Body of pancreas (tissue), 4 donors: ENCODE results near the gene FAM20C.

ENCODE experiments used
- POLR2A ChIP-seq, 3 donors: fragments of 450-650 bp; IDR thresholded peaks; one replicate each; pipeline ENCODE4 v1.6.1; 2016; ENCODE audit warnings: antibody characterized with exemption in 3 of 3, mild to moderate bottlenecking in 2 of 3
- TF ChIP-seq, protein P1 (sequence below), 7 experiments: fragments of 450-650 bp in 4 of 7; fragments of 200-600 bp in 3 of 7; sonication (generic) in 3 of 7; IDR thresholded peaks; one replicate each; pipeline ENCODE4 v1.5.1; 2016 to 2019; ENCODE audit warnings: antibody characterized with exemption in 7 of 7

DNA sequence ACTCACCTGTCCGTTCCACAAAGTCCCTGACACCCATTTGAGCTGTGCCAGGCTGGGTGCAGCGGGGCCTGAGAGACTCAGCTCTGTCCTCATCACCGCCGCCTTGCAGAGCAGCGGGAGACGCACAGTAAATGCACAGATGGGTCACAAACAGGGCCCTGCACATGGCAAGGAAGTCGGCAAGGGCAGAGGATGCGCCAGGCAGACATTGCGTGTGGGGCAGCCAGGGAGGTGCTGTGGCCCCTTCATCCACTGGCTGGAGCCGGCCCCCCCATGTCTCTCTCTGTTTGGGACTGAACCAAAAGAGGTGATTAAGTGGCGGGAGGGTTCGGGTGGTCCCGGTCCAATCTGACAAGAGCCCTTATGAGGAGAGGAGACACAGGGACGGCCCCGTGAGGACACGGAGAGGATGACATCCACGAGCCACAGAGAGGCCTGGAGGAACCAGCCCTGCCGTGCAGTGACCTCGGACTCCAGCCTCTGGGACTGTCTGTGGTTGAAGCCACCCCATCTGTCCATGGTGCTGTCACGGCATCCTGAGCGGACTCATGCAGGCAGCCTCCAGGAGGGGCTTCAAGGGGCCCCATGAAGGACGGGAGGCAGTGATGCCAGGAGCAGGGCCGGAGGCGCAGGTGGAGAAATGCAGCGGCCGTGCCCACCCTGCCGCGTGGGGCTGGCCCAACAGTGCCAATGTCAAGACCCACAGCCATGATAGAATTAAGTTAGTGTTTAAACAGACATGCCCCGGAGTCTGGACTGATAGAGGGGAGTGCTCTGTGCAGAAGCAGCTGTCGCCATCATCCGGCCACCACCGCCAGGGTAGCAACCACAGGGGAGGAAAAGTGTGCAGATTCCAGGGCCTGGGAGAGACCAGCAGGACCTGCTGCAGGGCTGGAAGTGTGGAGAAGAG lies 69.2 kb downstream of the FAM20C start:
- TF ChIP-seq, protein P1, sequence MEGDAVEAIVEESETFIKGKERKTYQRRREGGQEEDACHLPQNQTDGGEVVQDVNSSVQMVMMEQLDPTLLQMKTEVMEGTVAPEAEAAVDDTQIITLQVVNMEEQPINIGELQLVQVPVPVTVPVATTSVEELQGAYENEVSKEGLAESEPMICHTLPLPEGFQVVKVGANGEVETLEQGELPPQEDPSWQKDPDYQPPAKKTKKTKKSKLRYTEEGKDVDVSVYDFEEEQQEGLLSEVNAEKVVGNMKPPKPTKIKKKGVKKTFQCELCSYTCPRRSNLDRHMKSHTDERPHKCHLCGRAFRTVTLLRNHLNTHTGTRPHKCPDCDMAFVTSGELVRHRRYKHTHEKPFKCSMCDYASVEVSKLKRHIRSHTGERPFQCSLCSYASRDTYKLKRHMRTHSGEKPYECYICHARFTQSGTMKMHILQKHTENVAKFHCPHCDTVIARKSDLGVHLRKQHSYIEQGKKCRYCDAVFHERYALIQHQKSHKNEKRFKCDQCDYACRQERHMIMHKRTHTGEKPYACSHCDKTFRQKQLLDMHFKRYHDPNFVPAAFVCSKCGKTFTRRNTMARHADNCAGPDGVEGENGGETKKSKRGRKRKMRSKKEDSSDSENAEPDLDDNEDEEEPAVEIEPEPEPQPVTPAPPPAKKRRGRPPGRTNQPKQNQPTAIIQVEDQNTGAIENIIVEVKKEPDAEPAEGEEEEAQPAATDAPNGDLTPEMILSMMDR (IDR thresholded peaks at IDR 0.05) = no peak
- TF ChIP-seq POLR2A (IDR thresholded peaks at IDR 0.05) = no peak
